ENCODE measurements around the gene PDE11A. TPM values are rescaled to one million over a fixed set of nuclear protein-coding genes. Genes with fewer than 3 reads are reported as not detected.

PDE11A gene
- total RNA-seq, 6 experiments from 2014 or later, result 1.2 to 9.4 (median 6.3) TPM

GRCh38 chr2:177665948-177666347 lies 406.6 kb downstream of the PDE11A start:
- H3K4me1 ChIP-seq, result peaks cover 0 to 5% (median 0%) of the 10 kb centered on the region in 4 donors
- H3K27ac ChIP-seq, result no peak overlapping the region
- no peak for TF ChIP-seq CTCF (IDR thresholded peaks at IDR 0.05)
- no peak for TF ChIP-seq POLR2A (IDR thresholded peaks at IDR 0.05)
- no peaks in the 10 kb centered on the region for H3K36me3 ChIP-seq
- no peaks in the 10 kb centered on the region for H3K9me3 ChIP-seq
- no peak for DNase-seq
- intact Hi-C loops (cut with DNase I), result no loop called here
- ATAC-seq, result no peak
- H3K4me3 ChIP-seq, result no peak overlapping the region
- 43% methylated on average over 2 of the region's 2 CpGs for WGBS (ENCODE audit: insufficient coverage, low coverage, low lambda C conversion rate, missing lambda C conversion rate)
- no peaks in the 10 kb centered on the region for H3K27me3 ChIP-seq

- TF ChIP-seq POLR2A (IDR thresholded peaks at IDR 0.05), result no peak
- TF ChIP-seq CTCF (IDR thresholded peaks at IDR 0.05), result no peak
- intact Hi-C loops (cut with DNase I), result no loop called here
- no peak for ATAC-seq
- H3K4me1 ChIP-seq, result peaks cover 0 to 5% (median 0%) of the 10 kb centered on the region in 4 donors
- no peaks in the 10 kb centered on the region for H3K9me3 ChIP-seq
- no peaks in the 10 kb centered on the region for H3K27me3 ChIP-seq
- WGBS (ENCODE audit: insufficient coverage, low coverage, low lambda C conversion rate, missing lambda C conversion rate), result 50% methylated on average over 2 of the region's 4 CpGs
- no peak for DNase-seq
- no peak overlapping the region for H3K4me3 ChIP-seq
- no peaks in the 10 kb centered on the region for H3K36me3 ChIP-seq
- no peak overlapping the region for H3K27ac ChIP-seq
Observed at GRCh38 chr2:177665328-177665727, 407.2 kb downstream of the PDE11A start.

GRCh38 chr2:177662895-177663294 lies 409.7 kb downstream of the PDE11A start:
- no peak for ATAC-seq
- intact Hi-C loops (cut with DNase I), result no loop called here
- 67% methylated on average over 3 of the region's 4 CpGs for WGBS (ENCODE audit: insufficient coverage, low coverage, low lambda C conversion rate, missing lambda C conversion rate)

DNA sequence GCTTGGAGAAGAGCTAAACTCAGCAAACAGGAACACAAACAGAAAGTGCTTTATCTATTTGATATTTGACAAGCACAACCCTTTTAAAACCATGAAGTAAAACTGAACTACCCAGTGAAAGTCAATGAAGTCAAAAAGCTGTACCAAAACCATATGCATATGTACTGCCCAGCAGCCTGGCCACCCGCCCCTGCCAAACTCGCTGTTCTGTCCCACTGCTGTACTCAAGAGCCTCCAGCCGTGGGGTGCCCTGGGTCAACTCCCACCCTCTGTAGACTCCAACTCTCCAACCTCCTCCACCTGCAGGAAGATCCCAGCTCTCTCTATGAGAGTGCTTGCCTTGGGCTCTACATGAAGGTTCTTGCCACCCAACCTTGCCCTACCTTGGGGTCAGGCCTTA lies 411.8 kb downstream of the PDE11A start:
- Histone ChIP-seq H3K4me3 (no peak overlapping the region), H3K27ac (no peak overlapping the region), H3K9me3 (no peaks in the 10 kb centered on the region), H3K36me3 (no peaks in the 10 kb centered on the region), H3K27me3 (no peaks in the 10 kb centered on the region), H3K4me1 (no peaks in the 10 kb centered on the region)
- WGBS (ENCODE audit: insufficient coverage, low coverage, low lambda C conversion rate, missing lambda C conversion rate), result 94% methylated on average over 2 of the region's 3 CpGs
- no peak for DNase-seq
- intact Hi-C loops (cut with DNase I), result no loop called here
- ATAC-seq, result no peak
- TF ChIP-seq POLR2A (IDR thresholded peaks at IDR 0.05) (no peak), CTCF (IDR thresholded peaks at IDR 0.05) (no peak)

More at GRCh38 chr2:177662895-177663294, 409.7 kb downstream of the PDE11A start:
- H3K4me3 ChIP-seq, result no peak overlapping the region
- no peak for DNase-seq
- H3K4me1 ChIP-seq, result no peaks in the 10 kb centered on the region
- TF ChIP-seq CTCF (IDR thresholded peaks at IDR 0.05) (no peak), POLR2A (IDR thresholded peaks at IDR 0.05) (no peak)
- H3K27ac ChIP-seq, result no peak overlapping the region
- H3K27me3 ChIP-seq, result no peaks in the 10 kb centered on the region
- no peaks in the 10 kb centered on the region for H3K9me3 ChIP-seq
- no peaks in the 10 kb centered on the region for H3K36me3 ChIP-seq

- ATAC-seq (no peak), DNase-seq (no peak)
- intact Hi-C loops (cut with DNase I), result no loop called here
- Histone ChIP-seq H3K9me3 (no peaks in the 10 kb centered on the region), H3K27me3 (no peaks in the 10 kb centered on the region), H3K4me1 (no peaks in the 10 kb centered on the region), H3K4me3 (no peak overlapping the region), H3K27ac (no peak overlapping the region), H3K36me3 (no peaks in the 10 kb centered on the region)
- no peak for TF ChIP-seq POLR2A (IDR thresholded peaks at IDR 0.05)
Observed at GRCh38 chr2:177658309-177658708, 414.3 kb downstream of the PDE11A start.
